Astrocyte of the spinal cord (primary cell): ENCODE results near the gene SLC22A3.

Experiments used
- DNase-seq: peaks from one replicate; pipeline ENCODE4 v3.0.0; 2011; ENCODE audit warnings: low read depth, low spot score
- H3K4me3 ChIP-seq: 2 replicates; pipeline ENCODE4 v1.5.1; 2011; ENCODE audit warnings: low read depth, mild to moderate bottlenecking, low read length, moderate library complexity
- in situ Hi-C: cut with HindIII; loops from 2 replicates; pipeline ENCODE4 v1.10.0; 2017; ENCODE audit warnings: low sequenced_read_pairs
- TF ChIP-seq, protein P1 (sequence below): IDR thresholded peaks from 2 replicates; pipeline ENCODE4 v1.5.1; 2012; ENCODE audit warnings: low read depth, mild to moderate bottlenecking, low read length, inconsistent platforms

SLC22A3 gene

DNA sequence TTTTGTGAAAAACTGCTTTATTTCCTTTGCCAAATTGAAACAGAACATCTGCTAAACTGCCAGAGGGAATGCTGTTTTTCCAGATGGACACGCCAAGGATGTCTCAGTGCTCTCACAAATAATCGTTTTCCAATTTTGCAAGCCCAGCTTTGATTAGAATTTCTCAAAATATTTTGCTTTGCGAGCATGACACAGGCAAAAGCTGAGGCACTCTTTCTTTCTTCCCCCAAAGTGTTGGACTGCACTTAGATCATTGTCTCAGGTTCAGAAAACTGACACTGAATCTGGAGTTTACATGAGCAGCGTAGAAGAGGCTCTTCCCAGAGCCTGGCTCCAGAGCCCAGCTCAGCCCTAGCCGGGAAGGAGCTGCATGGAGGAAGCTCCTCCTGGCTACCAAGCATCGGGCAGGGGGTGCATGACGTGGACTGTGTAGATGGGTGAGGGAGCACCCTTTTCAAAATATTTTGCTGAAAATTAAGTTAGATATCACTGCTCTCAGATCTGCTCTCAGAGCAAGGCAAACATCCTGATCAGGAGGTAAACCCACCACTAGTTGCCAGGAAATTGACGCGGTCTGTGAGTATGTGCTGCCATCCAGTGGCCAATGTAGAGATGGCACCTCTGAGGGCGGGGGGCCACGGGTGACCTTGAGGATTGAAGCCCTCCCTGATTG is 107.5 kb downstream of the SLC22A3 start:
- H3K4me3 ChIP-seq, result no peak overlapping the region
- peak; percentile 63 for DNase-seq
- in situ Hi-C loops, result no loop called here
- TF ChIP-seq, protein P1, sequence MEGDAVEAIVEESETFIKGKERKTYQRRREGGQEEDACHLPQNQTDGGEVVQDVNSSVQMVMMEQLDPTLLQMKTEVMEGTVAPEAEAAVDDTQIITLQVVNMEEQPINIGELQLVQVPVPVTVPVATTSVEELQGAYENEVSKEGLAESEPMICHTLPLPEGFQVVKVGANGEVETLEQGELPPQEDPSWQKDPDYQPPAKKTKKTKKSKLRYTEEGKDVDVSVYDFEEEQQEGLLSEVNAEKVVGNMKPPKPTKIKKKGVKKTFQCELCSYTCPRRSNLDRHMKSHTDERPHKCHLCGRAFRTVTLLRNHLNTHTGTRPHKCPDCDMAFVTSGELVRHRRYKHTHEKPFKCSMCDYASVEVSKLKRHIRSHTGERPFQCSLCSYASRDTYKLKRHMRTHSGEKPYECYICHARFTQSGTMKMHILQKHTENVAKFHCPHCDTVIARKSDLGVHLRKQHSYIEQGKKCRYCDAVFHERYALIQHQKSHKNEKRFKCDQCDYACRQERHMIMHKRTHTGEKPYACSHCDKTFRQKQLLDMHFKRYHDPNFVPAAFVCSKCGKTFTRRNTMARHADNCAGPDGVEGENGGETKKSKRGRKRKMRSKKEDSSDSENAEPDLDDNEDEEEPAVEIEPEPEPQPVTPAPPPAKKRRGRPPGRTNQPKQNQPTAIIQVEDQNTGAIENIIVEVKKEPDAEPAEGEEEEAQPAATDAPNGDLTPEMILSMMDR, result peak; percentile 94

GRCh38 chr6:160456214-160456546 is 108.0 kb downstream of the SLC22A3 start:
- no peak overlapping the region for H3K4me3 ChIP-seq
- TF ChIP-seq, protein P1, result no peak
- in situ Hi-C loops, result no loop called here

DNA sequence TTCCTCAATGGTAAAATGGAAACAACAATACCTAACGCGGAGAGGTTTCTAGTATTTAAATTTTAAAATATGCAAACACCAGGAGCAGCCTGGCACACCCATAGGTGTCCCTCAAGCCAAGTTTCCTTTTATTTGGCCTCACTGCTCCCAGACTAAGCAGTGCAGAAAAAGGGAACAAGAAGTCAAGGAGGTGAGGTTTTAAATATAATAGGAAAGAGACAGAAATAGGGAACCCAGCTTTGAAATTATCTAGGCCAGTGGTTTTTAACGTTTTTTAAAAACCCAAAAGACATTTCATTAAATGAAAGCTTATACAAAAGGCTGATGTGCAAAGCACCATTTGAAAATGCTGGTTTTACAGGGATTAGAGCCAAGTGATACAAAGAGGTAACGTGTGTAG is 109.6 kb downstream of the SLC22A3 start:
- in situ Hi-C loops, result no loop called here
- DNase-seq, result no peak
- TF ChIP-seq, protein P1, result no peak
- H3K4me3 ChIP-seq, result no peak overlapping the region

More at GRCh38 chr6:160456214-160456546, 108.0 kb downstream of the SLC22A3 start:
- no peak for DNase-seq

- in situ Hi-C loops, result no loop called here
- DNase-seq, result peak; percentile 17
- TF ChIP-seq, protein P1, result no peak
- no peak overlapping the region for H3K4me3 ChIP-seq
These were observed 113.5 kb downstream of the SLC22A3 start for GRCh38 chr6:160461641-160462040.

GRCh38 chr6:160462116-160462515 is 113.9 kb downstream of the SLC22A3 start:
- no peak for DNase-seq
- TF ChIP-seq, protein P1, result no peak
- H3K4me3 ChIP-seq, result no peak overlapping the region
- in situ Hi-C loops, result no loop called here

- DNase-seq, result peak; percentile 93
- in situ Hi-C loops, result no loop called here
- no peak overlapping the region for H3K4me3 ChIP-seq
- TF ChIP-seq, protein P1, result no peak
These were observed 114.5 kb downstream of the SLC22A3 start for GRCh38 chr6:160462551-160463109.
